ENCODE measurements around the gene FHIP2A.

Gene FHIP2A

GRCh38 chr10:114871379-114871778 lies 49.8 kb downstream of the FHIP2A start:
- Histone ChIP-seq H3K27ac (ENCODE audit: low read depth, low read length) (no peak overlapping the region), H3K36me3 (ENCODE audit: control insufficient read depth in 1 of 2, insufficient read depth in 2 of 2, low read length in 2 of 2) (no peaks in the 10 kb centered on the region), H3K9ac (ENCODE audit: low read depth in 1 of 2, low read length in 2 of 2) (no peak overlapping the region), H3K4me3 (ENCODE audit: low read depth in 1 of 2, low read length in 2 of 2) (no peak overlapping the region), H3K27me3 (ENCODE audit: control insufficient read depth in 1 of 2, insufficient read depth in 2 of 2, low read length in 2 of 2) (no peaks in the 10 kb centered on the region), H3K4me1 (ENCODE audit: control insufficient read depth in 1 of 2, insufficient read depth in 2 of 2, low read length in 2 of 2) (no peaks in the 10 kb centered on the region), H3K9me3 (ENCODE audit: control insufficient read depth in 1 of 2, low read length in 2 of 2) (no peaks in the 10 kb centered on the region)
